ENCODE data around the gene DDX25.
"Not testable (repeated sequence)": the region's sequence is repeated elsewhere in the genome, so short reads cannot be mapped to it uniquely, and the experiment has no call there.

GRCh38 chr11:125857670-125858069, 46.6 kb upstream of the DDX25 start:
- TF ChIP-seq, protein P1, sequence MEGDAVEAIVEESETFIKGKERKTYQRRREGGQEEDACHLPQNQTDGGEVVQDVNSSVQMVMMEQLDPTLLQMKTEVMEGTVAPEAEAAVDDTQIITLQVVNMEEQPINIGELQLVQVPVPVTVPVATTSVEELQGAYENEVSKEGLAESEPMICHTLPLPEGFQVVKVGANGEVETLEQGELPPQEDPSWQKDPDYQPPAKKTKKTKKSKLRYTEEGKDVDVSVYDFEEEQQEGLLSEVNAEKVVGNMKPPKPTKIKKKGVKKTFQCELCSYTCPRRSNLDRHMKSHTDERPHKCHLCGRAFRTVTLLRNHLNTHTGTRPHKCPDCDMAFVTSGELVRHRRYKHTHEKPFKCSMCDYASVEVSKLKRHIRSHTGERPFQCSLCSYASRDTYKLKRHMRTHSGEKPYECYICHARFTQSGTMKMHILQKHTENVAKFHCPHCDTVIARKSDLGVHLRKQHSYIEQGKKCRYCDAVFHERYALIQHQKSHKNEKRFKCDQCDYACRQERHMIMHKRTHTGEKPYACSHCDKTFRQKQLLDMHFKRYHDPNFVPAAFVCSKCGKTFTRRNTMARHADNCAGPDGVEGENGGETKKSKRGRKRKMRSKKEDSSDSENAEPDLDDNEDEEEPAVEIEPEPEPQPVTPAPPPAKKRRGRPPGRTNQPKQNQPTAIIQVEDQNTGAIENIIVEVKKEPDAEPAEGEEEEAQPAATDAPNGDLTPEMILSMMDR (conservative IDR thresholded peaks at IDR 0.05): not testable (repeated sequence)
- TF ChIP-seq ZFX (IDR thresholded peaks at IDR 0.05): not testable (repeated sequence)
